GM19328 (cell line): ENCODE data around the gene LSR.

Experiments
- ATAC-seq: cut with Tn5 transposase; IDR thresholded peaks from one replicate; pipeline ENCODE4 v1.9.1; 2021; ENCODE audit warnings: mild to moderate bottlenecking, moderate library complexity; ENCODE audit not compliant: unreplicated experiment

The LSR gene

DNA sequence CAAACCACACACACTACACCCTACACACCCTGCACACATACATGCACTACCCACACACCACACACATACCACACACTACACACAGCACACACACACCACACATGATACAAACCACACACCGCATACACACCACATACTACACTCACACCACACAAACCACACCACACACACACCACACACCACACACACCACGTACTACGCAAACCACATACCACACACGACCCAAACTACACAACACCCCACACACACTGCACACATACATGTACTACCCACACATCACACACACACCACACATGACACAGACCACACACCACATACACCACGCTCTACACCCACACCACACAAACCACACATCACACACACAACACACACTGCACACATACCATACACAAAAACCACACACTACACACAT is 49.8 kb downstream of the LSR start:
- ATAC-seq, result no peak

DNA sequence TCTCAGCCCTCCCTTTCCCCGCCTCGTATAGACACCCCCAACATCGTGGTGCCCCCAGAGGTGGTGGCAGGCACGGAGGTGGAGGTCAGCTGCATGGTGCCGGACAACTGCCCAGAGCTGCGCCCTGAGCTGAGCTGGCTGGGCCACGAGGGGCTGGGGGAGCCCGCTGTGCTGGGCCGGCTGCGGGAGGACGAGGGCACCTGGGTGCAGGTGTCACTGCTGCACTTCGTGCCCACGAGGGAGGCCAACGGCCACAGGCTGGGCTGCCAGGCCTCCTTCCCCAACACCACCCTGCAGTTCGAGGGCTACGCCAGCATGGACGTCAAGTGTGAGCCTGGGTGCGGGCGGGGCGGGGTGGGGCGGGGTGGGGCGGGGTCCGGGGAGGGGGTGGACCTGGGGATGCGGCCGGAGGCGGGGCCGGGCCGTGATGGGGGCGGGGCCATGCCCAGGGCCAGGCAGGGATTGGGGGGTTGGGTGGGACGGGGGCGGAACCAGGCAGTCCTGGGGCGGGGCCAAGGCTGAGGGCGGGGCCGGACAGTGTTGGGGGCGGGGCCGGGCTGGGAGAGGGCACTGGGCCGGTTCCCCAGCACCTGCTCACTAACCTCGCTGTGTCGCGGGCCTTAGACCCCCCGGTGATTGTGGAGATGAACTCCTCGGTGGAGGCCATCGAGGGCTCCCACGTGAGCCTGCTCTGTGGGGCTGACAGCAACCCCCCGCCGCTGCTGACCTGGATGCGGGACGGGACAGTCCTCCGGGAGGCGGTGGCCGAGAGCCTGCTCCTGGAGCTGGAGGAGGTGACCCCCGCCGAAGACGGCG is 50.9 kb downstream of the LSR start:
- ATAC-seq, result no peak

DNA sequence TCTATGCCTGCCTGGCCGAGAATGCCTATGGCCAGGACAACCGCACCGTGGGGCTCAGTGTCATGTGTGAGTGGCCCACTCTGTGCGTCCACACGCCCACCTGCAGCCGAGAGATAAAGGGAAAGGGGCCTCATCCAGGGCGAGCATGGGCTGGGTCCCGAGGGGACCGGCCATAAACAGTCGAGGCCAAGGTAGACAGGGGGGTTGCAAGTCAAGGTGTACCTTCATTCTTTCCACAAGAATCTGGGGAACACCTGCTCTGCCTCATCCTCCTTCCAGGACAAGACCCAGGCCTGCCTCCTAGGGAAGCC is 51.5 kb downstream of the LSR start:
- ATAC-seq, result no peak

- no peak for ATAC-seq
Observed at GRCh38 chr19:35301961-35302360, 53.2 kb downstream of the LSR start.

- ATAC-seq, result no peak
Observed at GRCh38 chr19:35302446-35302845, 53.6 kb downstream of the LSR start.

DNA sequence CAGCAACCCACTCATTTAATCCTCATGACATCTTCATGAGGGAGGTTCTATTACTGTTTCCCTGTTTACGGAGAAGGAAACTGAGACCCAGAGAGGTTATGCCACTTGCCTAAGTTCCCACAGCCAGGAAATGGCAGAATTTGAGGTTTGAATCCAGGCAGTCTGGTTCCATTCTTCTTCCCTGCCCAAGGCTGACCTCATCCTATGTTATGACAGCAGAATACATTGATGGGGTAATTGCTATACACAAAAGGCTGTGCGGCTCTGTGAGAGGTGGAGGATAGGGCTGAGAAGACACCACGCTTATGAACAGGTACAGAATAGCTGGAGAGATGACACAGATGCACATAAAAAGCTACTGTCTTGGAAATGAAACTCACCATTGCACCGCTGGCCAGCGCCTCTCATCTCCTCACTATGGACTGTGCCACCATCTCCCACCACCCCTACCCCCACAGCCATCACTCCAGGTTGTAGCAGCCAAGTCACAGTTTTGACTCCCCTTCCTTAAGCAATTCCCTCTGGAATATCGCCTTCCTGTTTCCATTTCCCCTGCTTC is 54.6 kb downstream of the LSR start:
- no peak for ATAC-seq

- ATAC-seq, result no peak
Observed at GRCh38 chr19:35304036-35304435, 55.2 kb downstream of the LSR start.

- ATAC-seq, result no peak
Observed at GRCh38 chr19:35305181-35305580, 56.4 kb downstream of the LSR start.

DNA sequence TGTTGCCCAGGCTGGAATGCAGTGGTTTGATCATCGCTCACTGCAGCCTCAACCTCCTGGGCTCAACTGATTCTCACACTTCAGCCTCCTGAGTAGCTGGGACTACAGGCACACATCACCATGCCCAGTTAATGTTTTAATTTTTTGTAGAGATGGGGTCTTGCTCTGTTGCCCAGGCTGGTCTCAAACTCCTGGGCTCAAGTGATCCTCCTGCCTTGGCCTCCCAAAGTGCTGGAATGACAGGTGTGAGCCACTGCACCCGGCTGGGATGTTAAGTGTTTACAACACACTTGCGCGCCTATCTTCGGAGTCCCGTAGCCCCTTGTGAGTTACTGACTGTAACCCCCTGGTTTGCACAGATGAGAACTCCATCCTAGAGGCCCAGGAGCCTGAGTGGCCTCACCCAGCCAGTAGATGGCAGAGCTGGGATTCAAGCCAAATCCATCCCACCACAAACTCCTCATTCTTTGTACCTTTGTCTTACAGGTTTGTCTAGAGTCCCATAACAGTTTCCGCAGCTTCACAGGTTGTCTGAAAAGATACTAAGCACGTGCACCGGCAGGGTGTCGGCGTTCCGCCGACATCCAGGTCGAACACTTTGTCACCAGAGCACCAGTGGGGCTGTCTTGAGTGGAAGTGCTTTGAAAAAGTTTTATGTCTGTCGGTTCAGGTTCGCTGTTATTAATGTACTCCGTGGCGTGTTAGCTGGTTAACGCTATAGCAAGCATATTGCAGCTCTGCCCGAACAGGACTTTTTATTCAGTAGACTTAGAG is 57.9 kb downstream of the LSR start:
- ATAC-seq, result no peak

DNA sequence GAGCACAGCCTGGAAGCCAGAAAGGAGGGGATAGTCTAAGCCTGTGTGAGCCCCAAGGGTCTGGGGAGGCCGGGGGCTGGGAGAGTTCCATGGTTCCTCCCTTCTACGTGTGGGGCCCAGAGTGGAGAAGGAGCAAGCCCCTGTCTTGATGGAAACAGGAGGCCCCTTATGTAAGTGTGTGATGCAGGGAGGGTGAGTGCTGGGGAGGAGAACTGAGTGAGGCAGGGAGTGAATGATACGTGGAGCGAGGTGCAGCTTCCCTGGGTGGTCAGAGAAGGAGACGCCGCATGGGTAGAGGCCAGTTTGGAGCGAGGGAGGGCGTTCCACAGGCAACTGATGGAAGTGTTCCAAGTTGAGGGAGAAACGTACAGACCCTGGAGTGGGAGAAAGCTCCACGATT is 59.1 kb downstream of the LSR start:
- ATAC-seq, result no peak

DNA sequence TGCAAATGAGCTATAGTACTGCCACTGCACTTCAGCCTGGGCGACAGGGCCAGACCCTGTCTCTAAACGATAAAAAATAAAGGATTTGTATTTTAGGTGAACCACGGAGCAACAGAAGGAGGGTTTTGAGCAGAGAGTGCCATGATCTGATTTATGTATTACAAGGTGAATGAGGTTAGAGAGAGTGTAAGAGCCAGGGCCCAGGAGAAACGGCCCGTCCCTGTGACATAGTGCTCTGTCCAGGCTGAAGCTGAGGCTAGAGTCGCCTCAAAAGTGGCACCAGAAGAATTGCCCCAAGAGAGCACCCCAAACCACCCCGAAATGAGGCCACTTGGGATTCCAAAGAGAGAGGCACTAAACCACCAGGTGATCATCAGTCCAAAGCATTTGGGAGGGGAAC is 60.1 kb downstream of the LSR start:
- ATAC-seq, result no peak

DNA sequence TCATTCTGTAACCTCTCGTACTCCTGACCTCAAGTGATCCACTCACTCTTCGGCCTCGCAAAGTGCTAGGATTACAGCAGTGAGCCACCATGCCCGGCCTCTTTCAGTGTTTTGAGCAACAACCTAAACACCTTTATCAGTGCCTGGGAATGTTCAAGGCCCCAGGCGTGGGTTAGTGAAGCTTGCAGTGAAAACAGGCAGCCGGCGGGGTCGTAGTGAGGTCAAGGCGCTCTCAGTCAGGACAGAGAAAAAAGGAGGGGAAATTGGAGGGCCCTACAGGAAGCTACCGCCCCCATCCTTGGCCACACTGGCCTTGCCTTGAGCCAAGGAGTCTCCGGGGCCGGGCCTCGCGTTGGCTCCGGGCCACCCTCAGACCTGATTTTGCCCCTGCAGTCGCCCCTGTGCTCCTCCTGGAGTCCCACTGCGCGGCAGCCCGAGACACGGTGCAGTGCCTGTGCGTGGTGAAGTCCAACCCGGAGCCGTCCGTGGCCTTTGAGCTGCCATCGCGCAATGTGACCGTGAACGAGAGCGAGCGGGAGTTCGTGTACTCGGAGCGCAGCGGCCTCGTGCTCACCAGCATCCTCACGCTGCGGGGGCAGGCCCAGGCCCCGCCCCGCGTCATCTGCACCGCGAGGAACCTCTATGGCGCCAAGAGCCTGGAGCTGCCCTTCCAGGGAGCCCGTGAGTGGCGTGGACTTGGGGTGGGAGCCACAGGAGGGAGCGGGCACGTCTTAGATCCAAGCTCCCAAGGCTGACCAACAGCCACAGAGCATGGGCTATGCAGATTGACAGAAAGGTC is 60.9 kb downstream of the LSR start:
- no peak for ATAC-seq

- ATAC-seq, result no peak
Observed at GRCh38 chr19:35310331-35310730, 61.5 kb downstream of the LSR start.

DNA sequence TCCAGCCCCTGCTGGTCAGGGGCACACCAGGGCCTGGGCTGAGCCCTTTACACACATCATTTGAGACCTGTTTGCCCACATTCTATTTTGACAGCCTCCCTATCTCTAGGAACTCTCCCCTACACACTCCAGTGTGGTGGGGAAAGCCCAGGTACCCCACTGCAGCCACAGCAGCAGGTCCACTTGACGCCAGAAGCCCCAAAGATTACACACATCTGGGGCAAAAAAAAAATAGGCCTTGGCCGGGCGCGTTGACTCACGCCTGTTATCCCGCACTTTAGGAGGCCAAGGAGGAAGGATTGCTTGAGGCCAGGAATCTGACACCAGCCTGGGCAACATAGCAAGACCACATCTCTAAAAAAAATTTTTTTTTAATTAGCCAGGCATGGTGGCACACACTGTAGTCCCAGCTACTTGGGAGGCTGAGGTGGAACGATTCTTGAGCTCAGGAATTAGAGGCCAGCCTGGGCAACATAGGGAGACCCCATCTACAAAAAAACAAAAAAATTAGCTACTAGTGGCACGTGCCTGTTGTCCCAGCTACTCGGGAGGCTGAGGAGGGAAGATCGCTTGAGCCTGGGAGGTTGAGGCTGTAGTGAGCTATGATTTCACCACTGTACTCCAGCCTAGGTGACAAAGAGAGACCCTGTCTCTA is 62.1 kb downstream of the LSR start:
- ATAC-seq, result no peak

- no peak for ATAC-seq
Observed at GRCh38 chr19:35311901-35312665, 63.3 kb downstream of the LSR start.

GRCh38 chr19:35313587-35313986 is 64.8 kb downstream of the LSR start:
- no peak for ATAC-seq

GRCh38 chr19:35314031-35314430 is 65.2 kb downstream of the LSR start:
- no peak for ATAC-seq

DNA sequence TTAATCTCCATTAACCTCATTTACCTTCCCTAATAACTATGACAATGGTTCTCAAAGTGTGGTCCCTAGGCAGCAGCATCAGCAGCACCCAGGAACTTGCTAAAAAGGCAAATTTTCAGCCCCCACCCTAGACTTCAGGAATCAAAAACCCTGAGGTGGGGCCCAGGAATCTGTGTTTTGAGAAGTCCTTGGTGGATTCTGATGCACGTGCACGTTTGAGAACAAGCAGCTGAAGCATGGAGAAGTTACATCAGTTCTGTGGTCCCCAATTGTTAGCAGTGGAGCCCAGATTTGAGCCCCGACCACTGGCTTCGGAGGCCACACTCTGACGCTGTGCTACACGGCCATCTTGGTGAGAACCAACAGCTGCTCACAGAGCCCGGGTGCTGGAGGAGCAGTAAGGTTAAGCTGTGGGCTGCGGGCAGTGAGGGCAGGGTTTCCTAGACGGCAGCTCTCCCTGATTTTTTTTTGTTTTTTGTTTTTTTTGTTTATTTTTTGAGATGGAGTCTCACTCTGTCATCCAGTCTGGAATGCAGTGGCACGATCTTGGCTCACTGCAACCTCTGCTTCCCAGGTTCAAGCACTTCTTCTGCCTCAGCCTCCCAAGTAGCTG is 66.2 kb downstream of the LSR start:
- ATAC-seq, result no peak

DNA sequence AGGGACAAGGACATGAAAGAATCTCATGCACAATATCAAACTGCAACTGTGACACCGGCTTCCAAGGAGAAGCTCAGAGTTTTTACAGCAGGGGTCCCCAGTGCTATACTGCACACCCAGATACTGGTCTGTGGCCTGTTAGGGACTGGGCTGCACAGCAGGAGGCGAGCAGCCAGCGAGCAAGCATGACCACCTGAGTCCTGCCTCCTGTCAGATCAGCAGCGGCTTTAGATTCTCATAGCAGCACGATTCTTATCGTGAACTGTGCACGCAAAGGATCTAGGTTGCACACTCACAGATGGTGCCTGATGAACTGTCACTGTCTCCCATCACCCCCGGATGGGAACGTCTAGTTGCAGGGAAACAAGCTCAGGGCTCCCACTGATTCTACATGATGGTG is 67.1 kb downstream of the LSR start:
- ATAC-seq, result no peak

DNA sequence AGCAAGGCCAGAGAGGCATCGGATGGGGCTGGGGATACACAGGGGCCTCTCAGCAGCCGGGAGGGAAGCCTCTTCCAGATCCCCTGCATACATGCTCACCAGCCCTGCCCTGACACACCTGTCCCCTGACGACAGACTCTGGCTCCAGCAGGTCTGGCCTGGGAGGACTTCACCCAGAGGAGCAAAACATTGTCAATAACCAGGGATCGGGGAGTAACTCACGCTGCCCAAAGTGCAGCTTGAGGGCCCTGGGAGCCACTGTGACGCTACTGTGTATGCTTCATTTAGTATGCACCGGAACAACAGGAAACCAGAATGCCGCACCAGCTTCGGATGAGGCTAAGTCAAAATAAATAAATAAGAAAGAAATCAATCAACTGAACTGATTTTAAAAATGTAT is 67.8 kb downstream of the LSR start:
- no peak for ATAC-seq
